ENCODE results near the gene RFPL4AL1.

- TF ChIP-seq CTCF (IDR thresholded peaks at IDR 0.05) (no peak), POLR2A (IDR thresholded peaks at IDR 0.05) (no peak)
Observed at GRCh38 chr19:55753401-55753800, 15.5 kb upstream of the RFPL4AL1 start.

Data from adrenal gland (tissue), 5 donors.